KOPT-K1 (cell line): ENCODE data around the gene HEG1.
A peak's percentile ranks its signal among the peaks of the same experiment; 100 is the strongest.

ENCODE experiments used
- H3K27ac ChIP-seq: fragments of 200-600 bp; sonication (generic); 2 replicates; pipeline ENCODE4 v1.5.1; 2016; ENCODE audit warnings: antibody characterized with exemption, mild to moderate bottlenecking, low read depth, low read length; ENCODE audit not compliant: poor library complexity, severe bottlenecking
- H3K36me3 ChIP-seq: fragments of 200-600 bp; sonication (generic); 2 replicates; pipeline ENCODE4 v1.5.1; 2017; ENCODE audit warnings: antibody characterized with exemption, mild to moderate bottlenecking, low read length, moderate library complexity; ENCODE audit not compliant: insufficient read depth
- H3K9me3 ChIP-seq: fragments of 200-600 bp; sonication (generic); 2 replicates; pipeline ENCODE4 v1.5.1; 2017; ENCODE audit warnings: antibody characterized with exemption, low read length, mild to moderate bottlenecking; ENCODE audit not compliant: insufficient read depth, poor library complexity, severe bottlenecking

HEG1 gene

DNA sequence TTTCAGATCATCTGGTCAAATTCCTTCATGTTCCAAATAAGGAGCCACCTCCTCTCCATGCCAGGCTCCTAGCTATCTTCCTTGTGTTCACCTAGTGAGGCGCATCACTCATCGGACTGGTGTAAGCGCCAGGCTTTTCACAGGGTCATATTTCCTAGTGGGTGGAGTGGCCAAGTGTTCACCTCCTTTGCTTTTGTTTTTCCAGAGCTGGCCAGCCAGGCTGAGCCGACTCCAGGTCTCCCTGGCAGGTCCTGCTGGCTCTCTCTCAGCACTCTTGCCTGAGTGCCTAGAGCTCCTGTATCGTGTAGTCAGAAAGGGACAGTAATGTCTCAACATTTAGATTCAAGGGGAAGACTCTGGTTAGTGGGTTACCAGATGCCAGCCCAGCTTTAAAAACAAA, 31.0 kb downstream of the HEG1 start:
- Histone ChIP-seq H3K36me3 (peaks cover 40% of the 10 kb centered on the region), H3K27ac (no peak overlapping the region), H3K9me3 (no peaks in the 10 kb centered on the region)

DNA sequence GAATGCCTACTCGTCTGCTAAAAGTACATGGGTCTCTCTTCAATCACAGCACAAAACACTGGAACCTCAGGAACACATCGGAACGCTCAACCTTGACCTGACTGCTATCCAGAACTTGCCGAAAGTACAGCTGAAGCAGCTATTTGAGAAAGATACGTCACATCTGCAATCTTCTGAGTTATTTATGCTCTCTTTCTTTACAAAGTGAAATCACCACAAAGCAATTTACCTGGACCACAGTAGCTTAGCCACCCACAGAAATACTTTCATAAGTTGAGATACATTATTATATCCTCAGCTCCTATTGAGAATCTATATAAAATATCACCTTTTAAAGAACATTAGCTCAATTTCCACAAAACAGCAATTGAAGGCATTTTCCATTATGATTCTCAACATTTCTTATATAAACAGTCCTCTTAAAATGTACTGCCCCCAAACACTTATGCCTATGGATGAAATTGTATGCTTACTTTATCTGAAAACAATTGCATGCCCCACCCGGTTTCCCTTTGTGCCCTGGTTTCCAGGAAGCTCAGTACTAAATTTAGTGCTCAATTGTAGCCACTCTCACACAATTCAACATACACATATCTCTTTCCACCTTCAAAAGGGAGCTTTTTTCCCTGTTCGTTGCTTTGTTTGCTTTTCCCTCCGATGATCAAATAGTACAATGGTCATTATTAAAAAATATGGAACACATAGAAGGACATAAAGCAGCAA, 31.8 kb downstream of the HEG1 start:
- H3K36me3 ChIP-seq: peaks cover 48% of the 10 kb centered on the region
- no peak overlapping the region for H3K27ac ChIP-seq
- no peaks in the 10 kb centered on the region for H3K9me3 ChIP-seq

DNA sequence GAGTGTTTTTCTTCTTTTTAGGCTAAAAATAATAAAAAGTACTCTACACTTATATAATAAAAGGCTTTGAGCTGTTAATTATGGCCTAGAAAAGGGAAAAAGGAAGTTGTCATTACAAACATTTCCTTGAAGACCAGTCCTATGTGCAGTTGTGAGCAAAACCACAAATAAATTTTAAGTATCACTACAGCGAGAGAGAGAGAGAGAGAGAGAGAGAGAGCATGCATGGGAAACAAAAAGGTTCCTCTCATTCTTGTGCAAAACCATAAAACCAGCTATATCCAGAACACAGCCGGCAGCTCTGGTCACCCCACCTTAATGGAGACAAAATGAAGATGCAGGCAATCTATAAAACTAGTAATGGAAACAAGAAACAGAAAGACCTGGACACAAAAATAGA, 33.6 kb downstream of the HEG1 start:
- Histone ChIP-seq H3K9me3 (no peaks in the 10 kb centered on the region), H3K36me3 (peaks cover 56% of the 10 kb centered on the region), H3K27ac (no peak overlapping the region)

DNA sequence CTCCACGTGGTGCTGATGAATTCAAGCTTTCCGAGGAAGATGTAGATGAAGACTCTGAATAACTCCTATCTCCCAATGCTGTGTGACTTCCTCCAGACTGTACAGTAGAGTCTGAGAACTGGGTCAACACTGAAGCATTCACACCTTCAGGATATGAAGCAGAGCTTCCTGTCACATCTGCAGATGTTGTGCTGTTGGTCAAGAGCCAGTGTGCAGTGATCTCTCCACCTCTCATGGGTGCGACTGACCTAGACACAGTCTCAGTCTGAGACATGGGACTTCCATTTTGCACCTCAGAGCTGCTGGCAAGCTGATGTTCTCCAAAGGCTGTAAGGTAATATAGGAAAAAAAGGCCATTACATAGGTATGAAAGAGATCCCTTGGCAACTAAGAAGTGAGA, 36.5 kb downstream of the HEG1 start:
- Histone ChIP-seq H3K9me3 (no peaks in the 10 kb centered on the region), H3K27ac (no peak overlapping the region), H3K36me3 (peaks cover 50% of the 10 kb centered on the region)

DNA sequence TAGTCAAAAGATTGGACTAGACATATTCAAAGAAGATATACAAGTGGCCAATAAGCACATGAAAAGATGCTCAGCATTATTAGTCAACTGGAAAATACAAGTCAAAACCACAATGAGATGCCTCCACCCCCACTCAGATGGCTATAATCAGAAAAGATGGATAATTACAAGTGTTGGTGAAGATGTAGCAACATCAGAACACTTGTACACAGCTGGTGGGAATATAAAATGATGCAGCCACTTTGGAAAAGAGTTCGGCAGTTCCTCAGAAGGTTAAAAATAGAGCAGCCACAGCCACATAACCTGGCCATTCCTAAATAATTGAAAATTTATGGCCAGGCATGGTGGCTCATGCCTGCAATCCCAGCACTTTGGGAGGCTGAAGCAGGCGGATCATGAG, 38.4 kb downstream of the HEG1 start:
- H3K9me3 ChIP-seq: no peaks in the 10 kb centered on the region
- peaks cover 66% of the 10 kb centered on the region for H3K36me3 ChIP-seq
- H3K27ac ChIP-seq: no peak overlapping the region

DNA sequence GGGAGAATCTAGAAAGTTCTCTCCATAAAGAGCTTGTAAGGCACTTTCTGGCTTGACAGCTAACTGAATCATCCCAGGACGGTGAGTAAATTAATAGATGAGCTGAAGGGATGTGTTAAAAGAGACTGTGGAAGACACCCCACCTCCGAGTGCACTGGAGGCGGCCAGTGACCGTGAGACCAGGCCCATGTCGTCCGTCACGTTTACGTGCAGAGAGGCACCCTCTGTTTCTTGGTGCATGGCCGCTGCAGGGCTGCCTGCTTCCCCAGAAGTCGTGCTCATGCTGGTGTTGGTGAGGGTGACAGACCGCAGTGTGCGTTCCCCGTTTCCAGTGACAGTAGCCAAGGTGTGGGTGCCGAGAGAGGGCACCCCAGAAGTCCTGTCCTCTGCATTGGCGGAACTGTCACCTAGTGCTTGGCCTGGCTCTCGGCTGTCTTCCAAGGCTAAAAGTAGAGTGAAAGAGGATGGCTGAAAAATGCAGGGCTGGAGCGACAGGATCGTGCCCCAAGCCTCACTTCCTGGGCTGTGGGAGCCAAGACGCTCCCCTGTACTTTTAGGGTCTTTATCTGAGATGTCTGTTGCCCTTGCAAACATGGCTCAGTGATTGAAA, 41.1 kb downstream of the HEG1 start:
- Histone ChIP-seq H3K36me3 (peaks cover 66% of the 10 kb centered on the region), H3K27ac (no peak overlapping the region), H3K9me3 (no peaks in the 10 kb centered on the region)

DNA sequence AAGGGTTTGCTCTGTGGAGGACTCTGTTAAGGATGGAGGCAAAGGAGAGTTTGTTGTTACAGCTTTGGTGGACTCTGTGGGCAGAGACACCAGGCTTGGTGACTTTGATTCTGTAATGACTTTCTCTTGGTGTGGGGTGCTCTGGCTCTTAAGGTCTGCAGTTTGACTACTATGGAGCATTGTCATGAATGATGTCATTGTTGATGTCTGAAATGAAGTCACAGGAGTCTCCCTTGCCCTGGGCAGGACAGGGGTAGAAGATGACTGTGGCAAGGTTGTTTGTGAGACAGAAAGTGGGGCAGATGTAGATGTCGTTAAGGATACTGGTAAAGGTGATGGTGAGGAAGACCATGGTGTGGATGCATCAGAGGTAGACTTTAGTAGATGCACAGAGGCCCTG, 42.7 kb downstream of the HEG1 start:
- Histone ChIP-seq H3K36me3 (peaks cover 66% of the 10 kb centered on the region), H3K27ac (no peak overlapping the region), H3K9me3 (no peaks in the 10 kb centered on the region)

DNA sequence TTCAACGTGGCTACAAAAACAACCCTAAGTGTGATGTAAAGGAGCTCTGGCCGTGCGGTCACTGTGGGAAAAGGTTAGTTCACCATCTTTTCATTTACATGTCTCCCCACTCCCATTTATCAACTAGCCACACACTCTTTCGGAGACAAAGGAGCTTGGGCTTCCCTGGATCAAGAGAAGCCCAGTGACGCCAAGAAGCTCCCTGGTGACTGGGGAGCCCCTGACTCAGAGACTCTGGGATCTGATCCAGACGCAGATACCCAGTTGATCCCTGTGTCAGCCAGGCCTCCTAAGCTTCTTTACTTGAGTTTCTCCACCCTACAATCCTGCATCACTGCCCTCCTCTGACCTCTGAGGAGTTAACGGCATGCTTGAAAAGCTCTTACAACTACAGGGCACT, 43.9 kb downstream of the HEG1 start:
- Histone ChIP-seq H3K9me3 (no peaks in the 10 kb centered on the region), H3K36me3 (peaks cover 62% of the 10 kb centered on the region), H3K27ac (no peak overlapping the region)

DNA sequence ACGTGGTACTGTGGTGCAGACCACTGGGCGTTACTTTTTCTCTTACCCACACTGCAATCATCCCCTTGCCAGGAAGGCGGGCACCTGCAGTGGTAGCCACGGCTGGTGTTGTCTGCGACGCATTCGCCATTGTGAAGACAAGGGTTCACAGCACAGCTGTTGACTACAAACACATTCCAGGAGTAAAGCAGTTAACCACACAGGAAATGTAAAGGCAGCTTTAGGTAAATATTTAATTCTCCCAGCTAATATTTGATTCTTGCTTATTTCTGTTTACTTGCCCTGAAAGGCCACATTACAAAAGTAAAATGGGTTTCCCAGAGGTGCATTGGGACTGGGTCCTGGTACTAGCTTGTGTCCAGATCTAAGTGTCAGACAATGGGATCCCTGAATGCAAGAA, 45.4 kb downstream of the HEG1 start:
- Histone ChIP-seq H3K9me3 (no peaks in the 10 kb centered on the region), H3K36me3 (peaks cover 72% of the 10 kb centered on the region), H3K27ac (peak overlapping the region; percentile 47)

DNA sequence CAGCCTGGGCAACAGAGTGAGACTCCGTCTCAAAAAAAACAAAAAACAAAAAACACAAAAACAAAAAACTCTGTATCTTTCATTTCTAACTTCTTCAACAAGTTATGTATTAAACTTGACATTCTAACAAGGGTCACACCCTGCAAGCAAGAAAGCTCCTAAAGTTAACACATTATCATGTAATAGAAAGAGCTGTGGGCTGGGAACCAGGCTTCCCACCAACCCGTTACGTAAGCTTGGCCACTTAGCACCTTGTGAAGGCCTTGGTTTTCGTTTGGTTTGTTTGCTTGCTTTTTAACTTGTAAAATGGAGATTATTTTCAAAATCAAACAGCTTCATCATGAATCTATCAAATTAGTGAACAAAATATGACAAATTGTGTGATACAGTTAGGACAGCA, 47.0 kb downstream of the HEG1 start:
- no peak overlapping the region for H3K27ac ChIP-seq
- H3K36me3 ChIP-seq: peaks cover 73% of the 10 kb centered on the region
- H3K9me3 ChIP-seq: no peaks in the 10 kb centered on the region

DNA sequence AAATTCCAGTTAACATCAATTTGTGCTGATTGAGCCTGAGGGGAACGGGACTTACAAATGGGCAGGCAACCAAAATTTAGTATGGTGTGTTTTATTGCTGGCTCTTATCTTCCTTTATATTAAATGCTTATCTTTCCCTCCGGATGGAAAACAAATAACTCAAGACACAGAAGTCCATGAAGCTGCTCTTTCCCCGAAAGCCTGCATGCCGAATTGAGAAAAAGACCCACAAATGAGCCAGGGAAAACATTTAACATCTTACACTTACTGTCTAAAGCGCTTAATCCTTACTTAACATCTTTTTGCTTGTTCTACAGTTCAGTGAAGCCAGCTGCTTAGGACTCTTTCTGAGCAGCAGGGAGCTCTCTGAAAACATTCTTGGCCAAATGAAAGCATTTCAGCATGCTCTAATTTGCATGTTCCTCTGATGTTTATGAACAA, 49.5 kb downstream of the HEG1 start:
- no peaks in the 10 kb centered on the region for H3K9me3 ChIP-seq
- peaks cover 74% of the 10 kb centered on the region for H3K36me3 ChIP-seq
- H3K27ac ChIP-seq: no peak overlapping the region

DNA sequence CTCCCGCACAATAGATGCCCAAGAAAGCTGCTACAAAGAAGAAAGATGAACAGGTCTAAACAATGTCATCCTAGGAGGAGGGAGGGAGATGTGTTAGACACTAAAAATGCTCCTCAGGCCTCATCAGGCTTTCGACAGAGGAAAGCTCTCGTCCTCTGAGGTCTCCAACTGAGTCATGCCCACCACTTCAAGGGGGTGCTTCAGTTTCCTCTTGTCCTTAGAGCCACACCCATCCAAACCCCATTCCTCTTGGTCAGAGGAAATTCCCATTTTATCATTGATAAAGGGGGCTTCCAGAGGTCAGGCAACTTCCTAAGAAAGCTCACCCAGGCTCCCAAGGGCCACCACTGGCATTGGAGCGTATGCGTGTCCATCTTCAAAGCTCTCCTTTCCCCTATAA, 50.1 kb downstream of the HEG1 start:
- peaks cover 77% of the 10 kb centered on the region for H3K36me3 ChIP-seq
- no peaks in the 10 kb centered on the region for H3K9me3 ChIP-seq
- H3K27ac ChIP-seq: no peak overlapping the region

DNA sequence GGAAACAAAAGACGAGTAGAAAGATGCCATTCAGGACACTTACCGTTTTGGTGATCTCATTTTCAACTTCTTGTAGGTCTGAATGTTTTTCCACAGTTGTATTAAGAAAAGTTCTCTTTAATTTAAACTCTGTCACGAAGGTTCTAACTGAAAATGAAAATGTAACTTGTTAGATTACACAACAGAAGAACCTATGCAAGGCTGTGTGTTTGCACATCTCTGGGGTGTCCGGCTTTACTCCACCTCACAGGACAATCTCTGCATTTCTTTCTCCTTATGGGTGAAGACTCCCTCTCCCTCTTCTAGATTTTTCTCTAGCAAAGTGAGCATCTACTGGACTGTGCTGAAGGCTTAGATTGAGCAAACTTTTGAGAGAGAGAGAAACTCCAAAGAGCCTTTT, 50.6 kb downstream of the HEG1 start:
- Histone ChIP-seq H3K9me3 (no peaks in the 10 kb centered on the region), H3K36me3 (peaks cover 77% of the 10 kb centered on the region), H3K27ac (no peak overlapping the region)

DNA sequence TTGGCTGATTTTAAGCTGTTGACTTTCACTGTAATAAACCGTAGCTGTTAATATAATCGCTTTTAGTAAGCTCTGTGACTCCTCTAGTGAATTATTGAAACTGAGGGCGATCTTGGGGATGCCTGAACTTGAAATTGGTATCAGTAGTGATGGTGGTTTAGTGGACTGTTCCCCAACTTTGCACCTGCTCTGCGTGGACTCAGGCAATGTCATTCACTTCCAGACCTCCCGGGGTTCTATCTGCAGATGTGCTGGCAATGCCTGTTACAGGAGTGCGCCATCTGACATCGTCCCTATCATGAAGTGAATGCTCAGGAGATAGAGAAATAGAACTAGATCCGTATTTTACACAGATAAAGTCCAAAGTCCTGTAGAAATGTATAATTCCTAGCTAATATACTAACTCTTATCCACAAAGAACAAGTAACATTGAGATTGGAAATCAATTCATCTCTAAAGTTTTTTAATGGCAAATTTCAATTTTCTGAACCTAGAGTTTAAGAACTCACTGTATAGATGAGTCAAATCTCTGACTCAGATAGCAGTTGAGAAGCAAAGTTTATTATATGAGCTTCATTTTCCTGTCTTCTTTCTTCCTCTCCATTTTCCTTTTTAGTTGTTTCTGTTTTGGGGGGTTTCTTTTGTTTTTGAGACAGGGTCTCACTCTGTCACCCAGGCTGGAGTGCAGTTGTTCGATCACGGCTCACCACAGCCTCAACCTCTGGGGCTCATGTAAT, 51.8 kb downstream of the HEG1 start:
- Histone ChIP-seq H3K36me3 (peaks cover 71% of the 10 kb centered on the region), H3K27ac (no peak overlapping the region), H3K9me3 (no peaks in the 10 kb centered on the region)

DNA sequence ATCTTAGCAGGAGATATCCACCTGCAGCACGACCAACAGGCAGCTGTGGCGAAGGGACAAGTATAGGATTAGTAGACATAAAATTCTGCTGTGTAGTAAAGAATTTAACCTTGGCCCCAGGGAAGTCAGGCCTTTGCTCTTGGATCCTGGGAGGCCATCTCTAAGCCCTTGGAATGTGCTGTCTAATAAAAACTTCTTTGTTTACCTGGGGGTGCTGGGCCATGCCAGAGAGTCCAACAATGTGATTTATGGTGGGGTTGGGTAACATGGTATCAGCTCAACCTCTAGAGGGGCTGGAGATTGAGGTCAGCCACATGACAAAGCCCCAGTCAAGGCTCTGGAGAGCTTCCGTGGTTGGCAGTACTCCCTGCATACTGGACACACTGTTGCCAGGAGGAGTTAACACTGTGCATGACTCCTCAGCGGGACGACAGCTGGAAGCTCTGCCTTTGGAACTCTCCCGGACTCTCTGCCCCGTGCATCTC, 52.4 kb downstream of the HEG1 start:
- H3K27ac ChIP-seq: no peak overlapping the region
- H3K9me3 ChIP-seq: no peaks in the 10 kb centered on the region
- H3K36me3 ChIP-seq: peaks cover 69% of the 10 kb centered on the region
